Gastrocnemius medialis (tissue), 4 donors: ENCODE data around the gene BICRAL. TPM values are rescaled to one million over a fixed set of nuclear protein-coding genes. Genes with fewer than 3 reads are reported as not detected.
A peak's percentile ranks its signal among the peaks of the same experiment; 100 is the strongest.

Experiments used
- ATAC-seq, 2 donors: fragments of 150-250 bp; one replicate each; pipeline ENCODE4 v1.9.1; 2016
- DNase-seq, 2 donors: peaks; one replicate each; pipeline ENCODE4 v3.0.0-alpha.2; 2019
- H3K27ac ChIP-seq, 4 donors: fragments of 200-600 bp; sonication (generic); 1 replicate in 1 of 4; 2 replicates in 3 of 4; pipeline ENCODE4 v1.5.1; 2016 to 2018; ENCODE audit warnings: mild to moderate bottlenecking in 2 of 4, moderate library complexity in 1 of 4
- H3K27me3 ChIP-seq, 3 donors: fragments of 200-600 bp; sonication (generic) in 2 of 3; 1 replicate in 1 of 3; 2 replicates in 2 of 3; pipeline versions ENCODE4 v1.5.1 to v1.6.0; 2016 to 2019; ENCODE audit warnings: mild to moderate bottlenecking in 1 of 3, moderate library complexity in 1 of 3
- H3K36me3 ChIP-seq, 2 donors: fragments of 200-600 bp; sonication (generic) in 1 of 2; one replicate each; pipeline ENCODE4 v1.5.1; 2017 to 2018
- H3K4me1 ChIP-seq, 2 donors: fragments of 200-600 bp; sonication (generic) in 1 of 2; one replicate each; pipeline ENCODE4 v1.5.1; 2016 to 2017; ENCODE audit warnings: mild to moderate bottlenecking in 2 of 2
- H3K4me3 ChIP-seq, 4 donors: fragments of 200-600 bp; sonication (generic) in 3 of 4; 1 replicate in 1 of 4; 2 replicates in 3 of 4; pipeline ENCODE4 v1.5.1; 2016 to 2019; ENCODE audit warnings: mild to moderate bottlenecking in 2 of 4
- H3K9me3 ChIP-seq, 3 donors: fragments of 200-600 bp; sonication (generic) in 2 of 3; 1 replicate in 1 of 3; 2 replicates in 2 of 3; pipeline ENCODE4 v1.5.1; 2016 to 2019
- POLR2A ChIP-seq, 2 donors: fragments of 450-650 bp; IDR thresholded peaks; one replicate each; pipeline ENCODE4 v1.6.1; 2017; ENCODE audit warnings: antibody characterized with exemption in 2 of 2, mild to moderate bottlenecking in 2 of 2, moderate library complexity in 2 of 2
- in situ Hi-C, 4 donors: fragments of 200-750 bp; cut with MboI; loops; one replicate each; pipeline versions ENCODE4 v1.15.0 to v1.8.0; 2017; ENCODE audit warnings: low sequenced_read_pairs in 4 of 4
- intact Hi-C: fragments of 100-400 bp; cut with DNase I; formaldehyde crosslinking; loops from one replicate; pipeline ENCODE4 v1.15.1; 2023; ENCODE audit warnings: low total_unique reads
- total RNA-seq, 4 donors: library from RNA; depleted of rRNA; stranded (reverse); fragments of >200 nt; gene quantifications; one replicate each; pipeline versions ENCODE4 v1.1.0 to v1.2.3, GENCODE V29; 2016
- TF ChIP-seq, protein P1 (sequence below), 5 experiments: fragments of 450-650 bp in 3 of 5; fragments of 200-600 bp in 2 of 5; sonication (generic) in 2 of 5; IDR thresholded peaks in 4 of 5; conservative IDR thresholded peaks in 1 of 5; 1 replicate in 4 of 5; 2 replicates in 1 of 5; pipeline ENCODE4 v1.5.1; 2016 to 2019; ENCODE audit warnings: antibody characterized with exemption in 5 of 5, mild to moderate bottlenecking in 3 of 5, moderate library complexity in 3 of 5

BICRAL gene
- total RNA-seq, 4 donors from 2014 or later = 7.9 to 10.2 (median 9.7) TPM

DNA sequence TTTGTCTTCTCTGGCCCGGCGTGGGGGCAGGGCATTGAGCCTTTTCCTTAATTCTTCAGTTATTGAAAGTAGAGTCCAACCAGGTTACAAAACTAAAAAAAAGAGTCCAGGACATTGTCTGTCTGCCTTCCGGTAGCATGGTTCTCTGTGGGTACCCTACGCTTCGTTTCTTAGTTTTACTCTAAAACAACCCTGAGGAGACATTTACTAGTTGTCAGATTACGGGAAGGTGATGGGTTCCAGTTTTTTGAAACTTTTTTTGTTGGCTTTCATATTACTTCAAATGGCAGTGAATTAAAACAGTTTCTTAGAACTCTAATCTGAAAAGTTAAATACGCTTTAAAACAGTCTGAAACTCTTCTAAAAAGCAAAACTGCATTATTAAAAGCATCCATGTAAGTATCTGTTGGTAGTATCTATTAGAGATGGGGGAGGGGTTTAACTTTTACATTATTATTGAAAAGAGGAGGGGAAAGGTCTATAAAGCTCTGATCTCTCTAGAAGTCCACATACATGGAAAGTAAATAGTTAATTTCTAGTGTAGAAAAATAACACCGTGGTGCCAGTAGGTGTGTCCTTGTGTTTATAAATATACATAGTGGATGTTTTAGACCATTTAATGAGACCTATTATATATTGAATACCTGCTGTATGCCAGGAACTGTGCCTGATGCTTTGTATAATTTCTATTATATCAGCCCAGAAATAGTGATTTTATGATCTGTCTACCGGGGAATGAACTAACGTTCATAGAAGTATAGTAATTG is 2.2 kb downstream of the BICRAL start:
- Histone ChIP-seq H3K27me3 (no peaks in the 10 kb centered on the region), H3K36me3 (no peaks in the 10 kb centered on the region), H3K27ac (peak overlapping the region; percentile 95 to 100 (median 98)), H3K4me1 (peaks cover 36 to 47% of the 10 kb centered on the region in 2 donors), H3K9me3 (no peaks in the 10 kb centered on the region), H3K4me3 (peak overlapping the region; percentile 72 to 96 (median 91))
- in situ Hi-C loops = no loop called here
- no peak for DNase-seq
- TF ChIP-seq, protein P1, sequence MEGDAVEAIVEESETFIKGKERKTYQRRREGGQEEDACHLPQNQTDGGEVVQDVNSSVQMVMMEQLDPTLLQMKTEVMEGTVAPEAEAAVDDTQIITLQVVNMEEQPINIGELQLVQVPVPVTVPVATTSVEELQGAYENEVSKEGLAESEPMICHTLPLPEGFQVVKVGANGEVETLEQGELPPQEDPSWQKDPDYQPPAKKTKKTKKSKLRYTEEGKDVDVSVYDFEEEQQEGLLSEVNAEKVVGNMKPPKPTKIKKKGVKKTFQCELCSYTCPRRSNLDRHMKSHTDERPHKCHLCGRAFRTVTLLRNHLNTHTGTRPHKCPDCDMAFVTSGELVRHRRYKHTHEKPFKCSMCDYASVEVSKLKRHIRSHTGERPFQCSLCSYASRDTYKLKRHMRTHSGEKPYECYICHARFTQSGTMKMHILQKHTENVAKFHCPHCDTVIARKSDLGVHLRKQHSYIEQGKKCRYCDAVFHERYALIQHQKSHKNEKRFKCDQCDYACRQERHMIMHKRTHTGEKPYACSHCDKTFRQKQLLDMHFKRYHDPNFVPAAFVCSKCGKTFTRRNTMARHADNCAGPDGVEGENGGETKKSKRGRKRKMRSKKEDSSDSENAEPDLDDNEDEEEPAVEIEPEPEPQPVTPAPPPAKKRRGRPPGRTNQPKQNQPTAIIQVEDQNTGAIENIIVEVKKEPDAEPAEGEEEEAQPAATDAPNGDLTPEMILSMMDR (IDR thresholded peaks at IDR 0.05 in 4 of 5, conservative IDR thresholded peaks at IDR 0.05 in 1 of 5) = no peak
- peak in 1 of 2 donors; percentile 13 for TF ChIP-seq POLR2A (IDR thresholded peaks at IDR 0.05)
- intact Hi-C loops = loop anchor here (1.0 to 10.0 kb wide), 4 partner anchors 37 to 1049 kb away; partner anchors contain the start of genes KLC4, MRPL2, SRF and TFEB
- peak; percentile 29 to 37 for ATAC-seq

DNA sequence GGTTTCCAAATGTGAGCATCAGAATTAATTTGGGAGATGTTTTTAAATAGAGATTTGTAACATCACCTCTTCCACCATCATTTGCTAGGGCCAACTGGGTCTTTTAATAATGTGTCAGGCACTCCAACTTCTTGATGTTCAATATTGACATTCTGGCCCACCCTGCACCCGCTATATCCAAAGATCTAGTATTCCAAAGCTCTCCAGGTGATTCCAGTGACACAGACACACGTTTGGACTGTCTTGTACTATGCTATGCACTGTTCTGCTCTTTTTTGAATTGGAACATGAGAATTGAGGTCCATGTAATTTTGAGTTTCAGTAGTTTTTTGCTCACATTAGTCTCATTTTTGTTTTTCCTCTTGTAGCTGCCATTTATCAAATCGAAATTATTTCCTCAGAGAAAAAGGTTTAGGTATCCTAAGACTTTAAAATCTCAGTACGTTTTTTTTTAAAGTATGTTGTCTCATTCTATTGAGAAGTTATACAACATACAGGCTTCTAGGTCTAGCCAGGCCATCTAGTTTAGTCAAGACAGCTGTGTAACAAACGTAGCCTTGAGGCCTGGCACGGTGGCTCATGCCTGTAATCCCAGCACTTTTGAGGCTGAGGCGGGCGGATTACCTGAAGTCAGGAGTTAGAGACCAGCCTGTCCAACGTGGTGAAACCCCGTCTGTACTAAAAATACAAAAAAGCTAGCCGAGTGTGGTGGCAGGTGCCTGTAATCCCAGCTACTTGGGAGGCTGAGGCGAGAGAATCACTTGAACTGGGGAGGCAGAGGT is 3.1 kb downstream of the BICRAL start:
- in situ Hi-C loops (loop anchor here in 1 of 4 donors (5.0 kb wide), 1 partner anchor 38 kb away; the partner anchor contains the start of gene TBCC), intact Hi-C loops (loop anchor here (1.0 to 10.0 kb wide), 5 partner anchors 92 to 1050 kb away; partner anchors contain the start of genes KLC4, MRPL2, RPL7L1 and SRF)
- Histone ChIP-seq H3K9me3 (no peaks in the 10 kb centered on the region), H3K4me1 (peaks cover 44 to 53% of the 10 kb centered on the region in 2 donors), H3K4me3 (peak overlapping the region; percentile 72 to 96 (median 91)), H3K27ac (peak overlapping the region; percentile 95 to 100 (median 98)), H3K36me3 (no peaks in the 10 kb centered on the region), H3K27me3 (no peaks in the 10 kb centered on the region)
- ATAC-seq = no peak
- peak; percentile 15 to 65 for DNase-seq
- no peak for TF ChIP-seq POLR2A (IDR thresholded peaks at IDR 0.05)
- TF ChIP-seq, protein P1 (IDR thresholded peaks at IDR 0.05 in 4 of 5, conservative IDR thresholded peaks at IDR 0.05 in 1 of 5) = no peak

- intact Hi-C loops (loop anchor here (2.0 to 10.0 kb wide), 4 partner anchors 34 to 1052 kb away; partner anchors contain the start of genes RPL7L1 and TFEB), in situ Hi-C loops (loop anchor here in 1 of 4 donors (5.0 kb wide), 1 partner anchor 39 kb away; the partner anchor contains the start of gene TBCC)
- ATAC-seq (peak; percentile 41 to 54), DNase-seq (peak; percentile 40 to 60)
- H3K4me1 ChIP-seq = peaks cover 57% of the 10 kb centered on the region in 2 donors
- H3K27me3 ChIP-seq = no peaks in the 10 kb centered on the region
- peak overlapping the region; percentile 16 to 88 (median 55) for H3K4me3 ChIP-seq
- peak overlapping the region; percentile 95 to 100 (median 98) for H3K27ac ChIP-seq
- H3K36me3 ChIP-seq = no peaks in the 10 kb centered on the region
- TF ChIP-seq, protein P1 (IDR thresholded peaks at IDR 0.05 in 4 of 5, conservative IDR thresholded peaks at IDR 0.05 in 1 of 5) = no peak
- peak in 1 of 2 donors; percentile 16 for TF ChIP-seq POLR2A (IDR thresholded peaks at IDR 0.05)
- H3K9me3 ChIP-seq = no peaks in the 10 kb centered on the region
These were observed 4.7 kb downstream of the BICRAL start for GRCh38 chr6:42786525-42786985.

DNA sequence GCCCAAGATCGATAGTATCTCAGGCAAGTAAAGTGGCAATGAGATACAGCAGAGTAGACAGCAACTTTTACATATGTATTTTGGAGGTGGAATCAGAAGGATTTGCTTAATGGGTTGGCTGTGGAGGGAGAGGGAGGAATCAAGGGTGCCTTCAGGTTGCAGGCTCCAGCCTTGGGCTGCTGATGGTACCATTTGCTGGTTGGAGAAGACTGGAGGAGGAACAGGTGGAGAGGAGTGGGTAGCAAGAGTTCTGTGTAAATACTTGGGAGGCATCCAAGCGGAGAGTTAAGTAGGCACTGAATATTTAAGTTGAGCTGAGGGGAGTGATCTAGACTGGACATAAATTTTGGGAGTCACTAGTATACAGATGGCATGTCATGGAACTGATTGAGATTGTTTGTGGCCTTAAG is 5.2 kb downstream of the BICRAL start:
- in situ Hi-C loops = loop anchor here in 1 of 4 donors (5.0 kb wide), 1 partner anchor 40 kb away; the partner anchor contains the start of gene TBCC
- Histone ChIP-seq H3K4me3 (peak overlapping the region in 3 of 4 donors; percentile 16 to 72 (median 38)), H3K9me3 (no peaks in the 10 kb centered on the region), H3K27ac (peak overlapping the region; percentile 95 to 100 (median 98)), H3K4me1 (peaks cover 60 to 63% of the 10 kb centered on the region in 2 donors), H3K36me3 (no peaks in the 10 kb centered on the region), H3K27me3 (no peaks in the 10 kb centered on the region)
- intact Hi-C loops = loop anchor here (2.0 to 10.0 kb wide), 4 partner anchors 34 to 1052 kb away; partner anchors contain the start of genes RPL7L1 and TFEB
- no peak for ATAC-seq
- TF ChIP-seq, protein P1 (IDR thresholded peaks at IDR 0.05 in 4 of 5, conservative IDR thresholded peaks at IDR 0.05 in 1 of 5) = no peak
- no peak for TF ChIP-seq POLR2A (IDR thresholded peaks at IDR 0.05)
- no peak for DNase-seq
